Transverse colon (tissue), 4 donors: ENCODE data around the gene DDAH1. TPM values are rescaled to one million over a fixed set of nuclear protein-coding genes. Genes with fewer than 3 reads are reported as not detected.

Experiments
- DNase-seq: peaks from one replicate; pipeline ENCODE4 v3.0.0-alpha.2; 2019
- H3K27ac ChIP-seq, 4 donors: fragments of 200-600 bp; sonication (generic); 2 replicates each; pipeline ENCODE4 v1.5.1; 2016 to 2018; ENCODE audit warnings: inconsistent platforms in 4 of 4
- H3K27me3 ChIP-seq: fragments of 200-600 bp; sonication (generic); 2 replicates; pipeline ENCODE4 v1.5.1; 2017; ENCODE audit warnings: inconsistent platforms
- H3K36me3 ChIP-seq, 4 donors: fragments of 200-600 bp; sonication (generic); 2 replicates each; pipeline ENCODE4 v1.5.1; 2017 to 2019; ENCODE audit warnings: inconsistent platforms in 4 of 4
- H3K4me1 ChIP-seq, 4 donors: fragments of 200-600 bp; sonication (generic); 2 replicates each; pipeline ENCODE4 v1.5.1; 2017 to 2020; ENCODE audit warnings: inconsistent platforms in 4 of 4
- H3K4me3 ChIP-seq, 4 donors: fragments of 200-600 bp; sonication (generic); 1 replicate in 1 of 4; 2 replicates in 3 of 4; pipeline versions ENCODE4 v1.5.1 to v1.6.1; 2017 to 2019; ENCODE audit warnings: inconsistent platforms in 4 of 4
- H3K9me3 ChIP-seq, 2 donors: fragments of 200-600 bp; sonication (generic); 2 replicates each; pipeline ENCODE4 v1.5.1; 2017 to 2019; ENCODE audit warnings: inconsistent platforms in 2 of 2
- EP300 ChIP-seq: sonication (generic); formaldehyde crosslinking; IDR thresholded peaks from one replicate; pipeline ENCODE4 v1.6.1; 2017; ENCODE audit warnings: antibody characterized with exemption, low read depth
- POLR2A ChIP-seq: fragments of 450-650 bp; IDR thresholded peaks from one replicate; pipeline ENCODE4 v1.6.1; 2016; ENCODE audit warnings: antibody characterized with exemption, mild to moderate bottlenecking, moderate library complexity
- POLR2AphosphoS5 ChIP-seq, 3 donors: sonication (generic); formaldehyde crosslinking; IDR thresholded peaks; one replicate each; pipeline ENCODE4 v1.6.1; 2016; ENCODE audit warnings: antibody characterized with exemption in 3 of 3
- WGBS, 2 donors: methylation state at CpG; one replicate each; pipeline ENCODE4 v1.1.5; 2018; ENCODE audit warnings: low coverage in 1 of 2; 5-methylcytosine and 5-hydroxymethylcytosine counted together
- in situ Hi-C, 4 donors: fragments of 200-750 bp; cut with MboI; loops; one replicate each; pipeline versions ENCODE4 v1.15.0 to v1.15.1; 2017; ENCODE audit warnings: low sequenced_read_pairs in 3 of 4, low pct_ligation_motif_present in 1 of 4, low pct_unique_long_range_greater_than_20kb in 1 of 4
- intact Hi-C: fragments of 100-400 bp; cut with DNase I; formaldehyde crosslinking; loops from one replicate; pipeline ENCODE4 v1.15.1; 2023; ENCODE audit warnings: low total_unique reads
- total RNA-seq, 4 donors: library from RNA; depleted of rRNA; stranded (reverse); fragments of >200 nt; gene quantifications; one replicate each; pipeline ENCODE4 v1.1.0, GENCODE V29; 2016
- TF ChIP-seq, protein P1 (sequence below), 5 experiments: fragments of 200-600 bp in 3 of 5; fragments of 450-650 bp in 2 of 5; sonication (generic) in 3 of 5; IDR thresholded peaks; 1 replicate in 2 of 5; 2 replicates in 3 of 5; pipeline ENCODE4 v1.5.1; 2016 to 2017; ENCODE audit warnings: antibody characterized with exemption in 5 of 5, inconsistent platforms in 3 of 5, mild to moderate bottlenecking in 2 of 5, moderate library complexity in 1 of 5

Gene DDAH1
- total RNA-seq, 4 donors from 2014 or later = 22.4 to 69.4 (median 48.3) TPM

DNA sequence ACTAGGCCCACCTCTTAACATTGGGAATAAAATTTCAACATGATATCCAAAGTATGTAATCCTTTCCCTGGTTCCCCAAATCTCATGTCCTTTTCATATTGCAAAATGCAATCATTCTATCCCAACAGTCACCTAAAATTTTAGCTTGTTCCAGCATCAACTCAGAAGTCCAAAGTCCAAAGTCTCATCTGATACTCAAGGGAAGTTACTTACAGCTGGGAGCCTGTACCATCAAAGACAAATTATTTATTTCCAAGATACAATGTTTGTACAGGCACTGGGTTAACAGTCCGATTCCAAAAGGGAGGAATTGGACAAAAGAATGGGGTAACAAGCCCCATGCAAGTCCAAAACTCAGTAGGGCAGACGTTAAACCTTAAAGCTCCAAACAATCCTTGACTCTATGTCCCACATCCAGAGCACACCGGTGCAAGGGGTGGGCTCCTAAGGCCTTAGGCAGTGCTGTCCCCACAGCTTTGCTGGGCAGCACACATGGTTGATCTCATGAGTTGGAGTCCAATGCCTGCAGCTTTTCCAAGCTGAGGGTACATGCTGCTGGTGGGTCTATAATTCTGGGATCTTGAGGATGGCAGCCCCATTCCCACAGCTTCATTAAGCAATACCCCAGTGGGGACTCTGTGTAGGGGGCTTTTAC is 78.8 kb downstream of the DDAH1 start:
- H3K36me3 ChIP-seq = no peaks in the 10 kb centered on the region
- TF ChIP-seq POLR2A (no peak), POLR2AphosphoS5 (IDR thresholded peaks at IDR 0.05) (no peak), EP300 (no peak)
- TF ChIP-seq, protein P1, sequence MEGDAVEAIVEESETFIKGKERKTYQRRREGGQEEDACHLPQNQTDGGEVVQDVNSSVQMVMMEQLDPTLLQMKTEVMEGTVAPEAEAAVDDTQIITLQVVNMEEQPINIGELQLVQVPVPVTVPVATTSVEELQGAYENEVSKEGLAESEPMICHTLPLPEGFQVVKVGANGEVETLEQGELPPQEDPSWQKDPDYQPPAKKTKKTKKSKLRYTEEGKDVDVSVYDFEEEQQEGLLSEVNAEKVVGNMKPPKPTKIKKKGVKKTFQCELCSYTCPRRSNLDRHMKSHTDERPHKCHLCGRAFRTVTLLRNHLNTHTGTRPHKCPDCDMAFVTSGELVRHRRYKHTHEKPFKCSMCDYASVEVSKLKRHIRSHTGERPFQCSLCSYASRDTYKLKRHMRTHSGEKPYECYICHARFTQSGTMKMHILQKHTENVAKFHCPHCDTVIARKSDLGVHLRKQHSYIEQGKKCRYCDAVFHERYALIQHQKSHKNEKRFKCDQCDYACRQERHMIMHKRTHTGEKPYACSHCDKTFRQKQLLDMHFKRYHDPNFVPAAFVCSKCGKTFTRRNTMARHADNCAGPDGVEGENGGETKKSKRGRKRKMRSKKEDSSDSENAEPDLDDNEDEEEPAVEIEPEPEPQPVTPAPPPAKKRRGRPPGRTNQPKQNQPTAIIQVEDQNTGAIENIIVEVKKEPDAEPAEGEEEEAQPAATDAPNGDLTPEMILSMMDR (IDR thresholded peaks at IDR 0.05) = no peak

DNA sequence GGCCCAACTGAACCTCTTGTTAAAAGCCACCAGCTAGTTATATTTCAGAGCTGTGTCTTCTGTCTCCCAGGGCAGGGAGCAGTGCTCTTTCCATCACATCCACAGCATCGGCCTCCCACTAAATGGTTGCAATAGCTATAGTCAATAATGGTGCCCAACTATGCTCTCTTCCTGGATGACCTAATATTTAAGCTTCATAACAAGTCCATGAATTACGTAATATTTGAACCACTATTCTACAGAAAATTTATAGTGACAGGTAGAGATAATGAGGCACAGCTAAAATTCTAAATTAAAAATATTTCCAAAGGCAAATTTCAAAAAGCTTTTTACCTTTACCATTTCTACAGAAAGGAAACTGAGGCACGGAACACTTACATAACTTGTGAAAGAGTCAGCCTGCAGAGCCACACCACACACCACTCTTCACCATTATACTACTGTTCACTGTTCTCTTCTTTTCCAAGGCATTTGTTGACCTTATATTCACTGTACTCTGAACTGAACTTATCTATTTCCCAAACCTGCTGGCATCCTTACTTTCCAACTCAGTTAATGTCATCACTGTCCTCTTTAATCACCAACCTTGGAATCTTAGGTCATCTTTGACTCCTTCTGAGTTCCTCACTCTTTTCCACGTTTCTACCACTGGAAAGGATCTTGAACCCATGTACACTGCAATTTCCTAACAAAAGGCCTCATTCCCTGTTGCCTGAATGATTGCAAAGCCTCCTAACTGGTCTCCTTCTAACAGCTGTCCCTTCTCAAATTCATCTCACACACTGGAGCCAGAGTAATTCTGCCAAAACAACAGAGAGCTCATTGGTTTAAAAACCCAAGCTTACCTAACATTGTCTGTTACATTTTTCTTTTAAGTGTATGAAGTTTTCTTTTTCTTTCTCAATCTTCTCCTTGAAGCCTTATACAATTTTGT is 85.5 kb downstream of the DDAH1 start:
- Histone ChIP-seq H3K9me3 (peaks cover 0 to 7% of the 10 kb centered on the region in 2 donors), H3K27me3 (no peaks in the 10 kb centered on the region), H3K4me1 (peaks cover 0 to 19% (median under 1%) of the 10 kb centered on the region in 4 donors), H3K27ac (no peak overlapping the region), H3K36me3 (no peaks in the 10 kb centered on the region), H3K4me3 (no peak overlapping the region)
- WGBS, 2 donors = 86 to 88% methylated on average over 4 of the region's 4 CpGs
- in situ Hi-C loops = no loop called here
- TF ChIP-seq POLR2A = no peak
- TF ChIP-seq POLR2AphosphoS5 (IDR thresholded peaks at IDR 0.05) = no peak
- TF ChIP-seq, protein P1 (IDR thresholded peaks at IDR 0.05) = no peak
- TF ChIP-seq EP300 = no peak
- intact Hi-C loops = loop anchor here (2.0 kb wide), 1 partner anchor 55 kb away; no protein-coding TSS in a partner anchor
- DNase-seq = no peak

More for the DNA sequence above, 78.8 kb downstream of the DDAH1 start:
- Histone ChIP-seq H3K27me3 (no peaks in the 10 kb centered on the region), H3K4me1 (no peaks in the 10 kb centered on the region), H3K9me3 (peaks cover 4 to 7% of the 10 kb centered on the region in 2 donors), H3K27ac (no peak overlapping the region), H3K4me3 (no peak overlapping the region)
- intact Hi-C loops (no loop called here), in situ Hi-C loops (no loop called here)
- no peak for DNase-seq
- WGBS, 2 donors = 76% methylated on average over 3 of the region's 3 CpGs; no CpG with 5 or more reads in 1 of the 2 donors

DNA sequence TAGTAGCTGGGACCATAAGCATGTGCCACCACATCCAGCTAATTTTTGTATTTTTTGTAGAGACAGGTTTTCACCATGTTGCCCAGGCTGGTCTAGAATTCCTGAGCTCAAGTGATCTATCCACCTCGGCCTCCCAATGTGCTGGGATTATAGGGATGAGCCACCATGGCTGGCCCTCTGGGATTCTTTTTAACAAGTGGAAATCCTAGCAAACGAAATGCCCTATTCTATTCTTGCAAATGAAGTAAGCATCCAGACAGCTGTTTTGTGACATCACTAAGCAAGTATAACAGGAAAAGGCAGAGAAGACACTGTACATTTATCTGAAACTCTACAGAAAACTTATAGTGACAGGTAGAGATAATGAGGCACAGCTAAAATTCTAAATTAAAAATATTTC is 86.4 kb downstream of the DDAH1 start:
- Histone ChIP-seq H3K27ac (no peak overlapping the region), H3K36me3 (no peaks in the 10 kb centered on the region), H3K4me3 (no peak overlapping the region), H3K9me3 (peaks cover 0 to 7% of the 10 kb centered on the region in 2 donors), H3K27me3 (no peaks in the 10 kb centered on the region), H3K4me1 (peaks cover 0 to 27% (median 10%) of the 10 kb centered on the region in 4 donors)
- 74 to 94% methylated on average over 2 of the region's 2 CpGs for WGBS, 2 donors
- in situ Hi-C loops = no loop called here
- TF ChIP-seq EP300 (no peak), POLR2A (no peak), POLR2AphosphoS5 (IDR thresholded peaks at IDR 0.05) (no peak)
- TF ChIP-seq, protein P1 (IDR thresholded peaks at IDR 0.05) = no peak
- intact Hi-C loops = loop anchor here (2.0 kb wide), 1 partner anchor 56 kb away; no protein-coding TSS in a partner anchor
- no peak for DNase-seq

DNA sequence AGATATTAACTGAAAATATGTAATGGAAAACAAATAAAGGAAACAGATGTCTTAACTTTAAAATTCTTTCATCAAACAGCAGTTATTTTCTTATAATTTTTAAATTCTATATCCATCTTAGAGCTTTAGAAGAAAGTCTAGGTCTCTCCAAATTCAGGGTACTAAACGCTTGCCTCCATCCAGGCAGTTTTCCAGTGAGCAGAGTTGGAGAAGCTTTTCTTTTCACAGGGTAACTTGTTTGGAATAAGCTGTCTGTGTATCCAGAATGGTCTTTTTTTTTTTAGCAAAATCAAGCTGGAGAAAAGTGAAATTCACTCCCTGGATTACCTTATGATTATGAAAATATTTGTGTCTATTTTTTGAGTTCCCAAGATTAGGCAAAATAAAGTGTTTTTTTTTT is 88.6 kb downstream of the DDAH1 start:
- WGBS, 2 donors = 65 to 80% methylated on average over 1 of the region's 1 CpG
- Histone ChIP-seq H3K9me3 (no peaks in the 10 kb centered on the region), H3K4me3 (no peak overlapping the region), H3K27me3 (no peaks in the 10 kb centered on the region), H3K36me3 (no peaks in the 10 kb centered on the region), H3K4me1 (peaks cover 0 to 46% (median 25%) of the 10 kb centered on the region in 4 donors), H3K27ac (no peak overlapping the region)
- no peak for TF ChIP-seq EP300
- in situ Hi-C loops = no loop called here
- intact Hi-C loops = no loop called here
- DNase-seq = no peak
